HCT116 (cell line): ENCODE data around the gene ENOX1. TPM values are rescaled to one million over a fixed set of nuclear protein-coding genes. Genes with fewer than 3 reads are reported as not detected.

Experiments used
- ATAC-seq: fragments of 200-7000 bp; cut with Tn5 transposase; 2 replicates; pipeline ENCODE4 v1.9.1; 2020; ENCODE audit warnings: mild to moderate bottlenecking, moderate library complexity
- BruUV-seq: library from RNA; stranded (reverse); fragments of 400-500 nt; replicated peaks from 2 replicates; lab custom pipeline; 2021; lab: Mats Ljungman, UMichigan
- CTCF ChIA-PET: fragments of 300-600 bp; sonication (Branson Sonifier 250); formaldehyde crosslinking; loops from one replicate; lab custom pipeline; 2021; ENCODE audit warnings: antibody characterized with exemption; lab: Charles Lee
- POLR2A ChIA-PET: fragments of 300-600, 350-600 bp; sonication (Branson Sonifier 250); formaldehyde crosslinking; loops from one replicate; lab custom pipeline; 2021; ENCODE audit warnings: antibody characterized with exemption; lab: Charles Lee
- RAD21 ChIA-PET, 2 experiments: fragments of 300-600 bp; sonication (Branson Sonifier 250); formaldehyde crosslinking; loops; one replicate each; lab custom pipeline; 2023; ENCODE audit warnings: low total read pairs in 2 of 2; ENCODE audit not compliant: uncharacterized antibody in 2 of 2, unreplicated experiment in 2 of 2, low non-redundant PET in 1 of 2; lab: Charles Lee
- DNase-seq: peaks from one replicate; pipeline ENCODE4 v3.0.0-alpha.2; 2010; ENCODE audit warnings: low read depth, low spot score
- H2AFZ ChIP-seq: fragments of 200-600 bp; shearing (Covaris generic), sonication (generic); 2 replicates; pipeline ENCODE4 v1.6.1; 2017; ENCODE audit warnings: low read depth, mixed run types, mixed read lengths, antibody characterized with exemption, low read length; ENCODE audit not compliant: poor library complexity, severe bottlenecking
- H3K27ac ChIP-seq: 2 replicates; pipeline ENCODE4 v1.5.1; 2012; ENCODE audit warnings: low read depth, low read length
- H3K27me3 ChIP-seq: fragments of 200-600 bp; sonication (generic); 2 replicates; pipeline ENCODE4 v1.6.1; 2016; ENCODE audit warnings: mixed run types, low read length, mixed read lengths; ENCODE audit not compliant: insufficient read depth
- H3K36me3 ChIP-seq, 2 experiments: fragments of 200-500 bp in 1 of 2; fragments of 200-600 bp in 1 of 2; sonication (Bioruptor generic) in 1 of 2; sonication (generic) in 1 of 2; 2 replicates each; pipeline versions ENCODE4 v1.5.1 to v1.6.1; 2014 to 2016; ENCODE audit warnings: low read length in 2 of 2, inconsistent platforms in 1 of 2, mixed read lengths in 1 of 2, mixed run types in 1 of 2; ENCODE audit not compliant: insufficient read depth in 2 of 2, control insufficient read depth in 1 of 2
- H3K4me1 ChIP-seq, 2 experiments: fragments of 200-600 bp in 1 of 2; sonication (generic) in 1 of 2; 2 replicates each; pipeline versions ENCODE4 v1.5.1 to v1.6.1; 2012 to 2017; ENCODE audit warnings: low read length in 2 of 2, inconsistent platforms in 1 of 2, mild to moderate bottlenecking in 1 of 2, mixed read lengths in 1 of 2, mixed run types in 1 of 2, moderate library complexity in 1 of 2; ENCODE audit not compliant: insufficient read depth in 2 of 2, control insufficient read depth in 1 of 2
- H3K4me2 ChIP-seq: fragments of 200-600 bp; sonication (generic); 2 replicates; pipeline ENCODE4 v1.6.1; 2017; ENCODE audit warnings: mixed run types, low read length, mixed read lengths
- H3K4me3 ChIP-seq, 2 experiments: fragments of 200-600 bp in 1 of 2; sonication (generic) in 1 of 2; replicated peaks in 1 of 2; 2 replicates each; pipeline ENCODE4 v1.5.1; 2011 to 2016; ENCODE audit warnings: low read length in 2 of 2, control low read depth in 1 of 2, low read depth in 1 of 2, mild to moderate bottlenecking in 1 of 2, mixed read lengths in 1 of 2, mixed run types in 1 of 2
- H3K79me2 ChIP-seq: fragments of 200-600 bp; sonication (generic); 2 replicates; pipeline ENCODE4 v1.6.1; 2017; ENCODE audit warnings: mild to moderate bottlenecking, mixed run types, low read length, moderate library complexity, mixed read lengths; ENCODE audit not compliant: insufficient read depth
- H3K9ac ChIP-seq: fragments of 200-600 bp; sonication (generic); 2 replicates; pipeline ENCODE4 v1.6.1; 2016; ENCODE audit warnings: low read length, mixed read lengths
- H3K9me2 ChIP-seq: fragments of 200-600 bp; sonication (generic), shearing (Covaris generic); 2 replicates; pipeline ENCODE4 v1.6.1; 2017; ENCODE audit warnings: mixed run types, mild to moderate bottlenecking, moderate library complexity; ENCODE audit not compliant: insufficient read depth
- H3K9me3 ChIP-seq, 2 experiments: fragments of 200-500 bp in 1 of 2; fragments of 200-600 bp in 1 of 2; sonication (Bioruptor generic) in 1 of 2; sonication (generic) in 1 of 2; 2 replicates each; pipeline ENCODE4 v1.6.1; 2014 to 2017; ENCODE audit warnings: low read length in 2 of 2, mixed read lengths in 2 of 2, inconsistent platforms in 1 of 2, low read depth in 1 of 2, mild to moderate bottlenecking in 1 of 2, mixed run types in 1 of 2, moderate library complexity in 1 of 2; ENCODE audit not compliant: control insufficient read depth in 1 of 2, insufficient read depth in 1 of 2
- H4K20me1 ChIP-seq: fragments of 200-600 bp; sonication (generic), shearing (Covaris generic); 2 replicates; pipeline ENCODE4 v1.6.1; 2017; ENCODE audit warnings: mixed run types, mild to moderate bottlenecking, moderate library complexity; ENCODE audit not compliant: insufficient read depth
- EGR1 ChIP-seq: IDR thresholded peaks from 2 replicates; pipeline ENCODE4 v1.6.1; 2012; ENCODE audit warnings: low read depth
- EZH2 ChIP-seq: fragments of 200-600 bp; sonication (generic); IDR thresholded peaks from 2 replicates; pipeline ENCODE4 v1.6.1; 2017; ENCODE audit warnings: antibody characterized with exemption, mixed run types
- FOSL1 ChIP-seq: IDR thresholded peaks from 2 replicates; pipeline ENCODE4 v1.6.1; 2012; ENCODE audit warnings: low read depth
- JUND ChIP-seq: IDR thresholded peaks from 2 replicates; pipeline ENCODE4 v1.6.1; 2012
- POLR2A ChIP-seq: IDR thresholded peaks from 2 replicates; pipeline ENCODE4 v1.7.0; 2011; ENCODE audit warnings: borderline replicate concordance; ENCODE audit not compliant: insufficient read depth, insufficient read length; ENCODE audit errors: extremely low read depth
- RAD21 ChIP-seq: IDR thresholded peaks from 2 replicates; pipeline ENCODE4 v1.6.1; 2012; ENCODE audit warnings: low read depth, mild to moderate bottlenecking
- SIN3A ChIP-seq: IDR thresholded peaks from 2 replicates; pipeline ENCODE4 v1.6.1; 2012; ENCODE audit warnings: low read depth
- SP1 ChIP-seq: IDR thresholded peaks from 2 replicates; pipeline ENCODE4 v1.6.1; 2012; ENCODE audit warnings: low read depth
- YY1 ChIP-seq: IDR thresholded peaks from 2 replicates; pipeline ENCODE4 v1.6.1; 2011; ENCODE audit warnings: low read length, low read depth, moderate library complexity, mild to moderate bottlenecking; ENCODE audit not compliant: insufficient replicate concordance; ENCODE audit errors: extremely low read depth
- ZFX ChIP-seq: fragments of 450-650 bp; IDR thresholded peaks from 2 replicates; pipeline ENCODE4 v1.6.1; 2017
- intact Hi-C: fragments of 100-400 bp; cut with micrococcal nuclease; formaldehyde crosslinking; loops from 2 replicates; pipeline ENCODE4 v1.10.0; 2022
- total RNA-seq: library from RNA; stranded (reverse); gene quantifications from one replicate; pipeline ENCODE4 v1.2.1, GENCODE V29; 2021; ENCODE audit not compliant: unreplicated experiment
- TF ChIP-seq, protein P1 (sequence below): IDR thresholded peaks from 2 replicates; pipeline ENCODE4 v1.6.1; 2012
- TF ChIP-seq, protein P2 (sequence below): IDR thresholded peaks from 2 replicates; pipeline ENCODE4 v1.6.1; 2012
- TF ChIP-seq, protein P3 (sequence below): IDR thresholded peaks from 2 replicates; pipeline ENCODE4 v1.6.1; 2012; ENCODE audit warnings: low read depth
- TF ChIP-seq, protein P4 (sequence below), 3 experiments: fragments of 200-600 bp in 1 of 3; sonication (generic) in 1 of 3; IDR thresholded peaks in 2 of 3; conservative IDR thresholded peaks in 1 of 3; 2 replicates each; pipeline ENCODE4 v1.5.1; 2012 to 2017; ENCODE audit warnings: low read depth in 2 of 3, low read length in 2 of 3, antibody characterized with exemption in 1 of 3, borderline replicate concordance in 1 of 3, control low read depth in 1 of 3, mild to moderate bottlenecking in 1 of 3, mixed read lengths in 1 of 3, mixed run types in 1 of 3, moderate library complexity in 1 of 3; ENCODE audit not compliant: insufficient read depth in 1 of 3

ENOX1 gene
- total RNA-seq, 1 experiment from 2014 or later, result 4.5 TPM

DNA sequence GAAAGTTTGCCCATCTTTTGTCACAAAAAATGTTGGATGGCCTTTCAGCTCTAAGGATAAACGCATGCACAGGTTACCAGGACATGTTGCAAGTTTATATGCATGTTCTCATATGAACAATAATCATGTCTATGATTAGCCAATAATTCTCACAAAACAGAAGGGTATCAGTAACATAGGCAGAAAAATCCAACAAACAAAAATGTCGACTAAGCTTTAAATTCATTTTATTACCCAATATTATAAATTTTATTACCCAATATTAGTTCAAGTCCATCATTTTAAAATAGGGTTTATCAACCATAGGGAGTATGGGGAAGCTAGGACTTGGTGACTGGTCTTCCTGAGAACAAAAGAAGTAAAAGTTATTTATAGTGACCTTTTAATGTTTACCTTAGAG is 93.1 kb downstream of the ENOX1 start:
- intact Hi-C loops, result no loop called here
- BruUV-seq, result no TSS peak
- Histone ChIP-seq H3K79me2 (no peaks in the 10 kb centered on the region), H3K9me3 (no peaks in the 10 kb centered on the region), H2AFZ (no peak overlapping the region), H3K4me1 (no peaks in the 10 kb centered on the region), H3K36me3 (no peaks in the 10 kb centered on the region), H3K4me2 (no peak overlapping the region), H3K4me3 (no peak overlapping the region), H3K9me2 (no peaks in the 10 kb centered on the region), H3K27me3 (no peaks in the 10 kb centered on the region), H3K9ac (no peak overlapping the region), H3K27ac (no peak overlapping the region), H4K20me1 (no peaks in the 10 kb centered on the region)
- no peak for TF ChIP-seq SP1
- TF ChIP-seq EZH2, result no peak
- TF ChIP-seq JUND, result no peak
- no peak for TF ChIP-seq EGR1
- no peak for TF ChIP-seq FOSL1
- TF ChIP-seq RAD21, result no peak
- TF ChIP-seq, protein P1, sequence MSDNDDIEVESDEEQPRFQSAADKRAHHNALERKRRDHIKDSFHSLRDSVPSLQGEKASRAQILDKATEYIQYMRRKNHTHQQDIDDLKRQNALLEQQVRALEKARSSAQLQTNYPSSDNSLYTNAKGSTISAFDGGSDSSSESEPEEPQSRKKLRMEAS, result no peak
- TF ChIP-seq, protein P2, sequence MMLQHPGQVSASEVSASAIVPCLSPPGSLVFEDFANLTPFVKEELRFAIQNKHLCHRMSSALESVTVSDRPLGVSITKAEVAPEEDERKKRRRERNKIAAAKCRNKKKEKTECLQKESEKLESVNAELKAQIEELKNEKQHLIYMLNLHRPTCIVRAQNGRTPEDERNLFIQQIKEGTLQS, result no peak
- no peak for TF ChIP-seq ZFX
- no peak for TF ChIP-seq YY1
- TF ChIP-seq, protein P3, sequence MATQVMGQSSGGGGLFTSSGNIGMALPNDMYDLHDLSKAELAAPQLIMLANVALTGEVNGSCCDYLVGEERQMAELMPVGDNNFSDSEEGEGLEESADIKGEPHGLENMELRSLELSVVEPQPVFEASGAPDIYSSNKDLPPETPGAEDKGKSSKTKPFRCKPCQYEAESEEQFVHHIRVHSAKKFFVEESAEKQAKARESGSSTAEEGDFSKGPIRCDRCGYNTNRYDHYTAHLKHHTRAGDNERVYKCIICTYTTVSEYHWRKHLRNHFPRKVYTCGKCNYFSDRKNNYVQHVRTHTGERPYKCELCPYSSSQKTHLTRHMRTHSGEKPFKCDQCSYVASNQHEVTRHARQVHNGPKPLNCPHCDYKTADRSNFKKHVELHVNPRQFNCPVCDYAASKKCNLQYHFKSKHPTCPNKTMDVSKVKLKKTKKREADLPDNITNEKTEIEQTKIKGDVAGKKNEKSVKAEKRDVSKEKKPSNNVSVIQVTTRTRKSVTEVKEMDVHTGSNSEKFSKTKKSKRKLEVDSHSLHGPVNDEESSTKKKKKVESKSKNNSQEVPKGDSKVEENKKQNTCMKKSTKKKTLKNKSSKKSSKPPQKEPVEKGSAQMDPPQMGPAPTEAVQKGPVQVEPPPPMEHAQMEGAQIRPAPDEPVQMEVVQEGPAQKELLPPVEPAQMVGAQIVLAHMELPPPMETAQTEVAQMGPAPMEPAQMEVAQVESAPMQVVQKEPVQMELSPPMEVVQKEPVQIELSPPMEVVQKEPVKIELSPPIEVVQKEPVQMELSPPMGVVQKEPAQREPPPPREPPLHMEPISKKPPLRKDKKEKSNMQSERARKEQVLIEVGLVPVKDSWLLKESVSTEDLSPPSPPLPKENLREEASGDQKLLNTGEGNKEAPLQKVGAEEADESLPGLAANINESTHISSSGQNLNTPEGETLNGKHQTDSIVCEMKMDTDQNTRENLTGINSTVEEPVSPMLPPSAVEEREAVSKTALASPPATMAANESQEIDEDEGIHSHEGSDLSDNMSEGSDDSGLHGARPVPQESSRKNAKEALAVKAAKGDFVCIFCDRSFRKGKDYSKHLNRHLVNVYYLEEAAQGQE, result no peak
- no peak for TF ChIP-seq POLR2A
- no peak for TF ChIP-seq SIN3A
- TF ChIP-seq, protein P4, sequence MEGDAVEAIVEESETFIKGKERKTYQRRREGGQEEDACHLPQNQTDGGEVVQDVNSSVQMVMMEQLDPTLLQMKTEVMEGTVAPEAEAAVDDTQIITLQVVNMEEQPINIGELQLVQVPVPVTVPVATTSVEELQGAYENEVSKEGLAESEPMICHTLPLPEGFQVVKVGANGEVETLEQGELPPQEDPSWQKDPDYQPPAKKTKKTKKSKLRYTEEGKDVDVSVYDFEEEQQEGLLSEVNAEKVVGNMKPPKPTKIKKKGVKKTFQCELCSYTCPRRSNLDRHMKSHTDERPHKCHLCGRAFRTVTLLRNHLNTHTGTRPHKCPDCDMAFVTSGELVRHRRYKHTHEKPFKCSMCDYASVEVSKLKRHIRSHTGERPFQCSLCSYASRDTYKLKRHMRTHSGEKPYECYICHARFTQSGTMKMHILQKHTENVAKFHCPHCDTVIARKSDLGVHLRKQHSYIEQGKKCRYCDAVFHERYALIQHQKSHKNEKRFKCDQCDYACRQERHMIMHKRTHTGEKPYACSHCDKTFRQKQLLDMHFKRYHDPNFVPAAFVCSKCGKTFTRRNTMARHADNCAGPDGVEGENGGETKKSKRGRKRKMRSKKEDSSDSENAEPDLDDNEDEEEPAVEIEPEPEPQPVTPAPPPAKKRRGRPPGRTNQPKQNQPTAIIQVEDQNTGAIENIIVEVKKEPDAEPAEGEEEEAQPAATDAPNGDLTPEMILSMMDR (IDR thresholded peaks at IDR 0.05 in 2 of 3, conservative IDR thresholded peaks at IDR 0.05 in 1 of 3; ENCODE audit: borderline replicate concordance in 1 of 3, insufficient read depth in 1 of 3, low read depth in 2 of 3, low read length in 2 of 3), result no peak
- ATAC-seq (no peak), DNase-seq (no peak)
- ChIA-PET CTCF (no interaction called here), POLR2A (no interaction called here), RAD21 (no interaction called here)
